Mesenchymal stem cell (in vitro differentiated cells and primary cell): ENCODE data around the gene HTT.

Experiments
- DNase-seq: peaks from one replicate; pipeline ENCODE4 v3.0.0-alpha.2; 2013
- H2AFZ ChIP-seq: one replicate; pipeline ENCODE4 v1.6.1; 2013; ENCODE audit warnings: low read depth, mild to moderate bottlenecking, control low read depth, inconsistent platforms, low read length, moderate library complexity
- H2AK5ac ChIP-seq: 2 replicates; pipeline ENCODE4 v1.6.1; 2013; ENCODE audit warnings: low read length, moderate library complexity, mild to moderate bottlenecking, inconsistent platforms; ENCODE audit not compliant: severe bottlenecking
- H2BK120ac ChIP-seq: one replicate; pipeline ENCODE4 v1.6.1; 2013; ENCODE audit warnings: low read depth, mild to moderate bottlenecking, inconsistent platforms, low read length, moderate library complexity
- H2BK12ac ChIP-seq, 2 experiments: one replicate each; pipeline ENCODE4 v1.6.1; 2013; ENCODE audit warnings: inconsistent platforms in 2 of 2, low read length in 2 of 2, mild to moderate bottlenecking in 2 of 2, moderate library complexity in 2 of 2, control low read depth in 1 of 2
- H2BK15ac ChIP-seq: one replicate; pipeline ENCODE4 v1.6.1; 2013; ENCODE audit warnings: mild to moderate bottlenecking, low read depth, inconsistent platforms; ENCODE audit not compliant: poor library complexity, severe bottlenecking
- H2BK5ac ChIP-seq: 2 replicates; pipeline ENCODE4 v1.6.1; 2013; ENCODE audit warnings: low read depth, mild to moderate bottlenecking, low read length, control low read depth, inconsistent platforms; ENCODE audit not compliant: poor library complexity, severe bottlenecking
- H3K14ac ChIP-seq, 2 experiments: one replicate each; pipeline ENCODE4 v1.6.1; 2013; ENCODE audit warnings: inconsistent platforms in 2 of 2, low read length in 2 of 2, control low read depth in 1 of 2, mild to moderate bottlenecking in 1 of 2, moderate library complexity in 1 of 2
- H3K18ac ChIP-seq, 2 experiments: one replicate each; pipeline ENCODE4 v1.6.1; 2013; ENCODE audit warnings: inconsistent platforms in 2 of 2, low read length in 2 of 2, control low read depth in 1 of 2, low read depth in 1 of 2, mild to moderate bottlenecking in 1 of 2
- H3K23ac ChIP-seq, 2 experiments: one replicate each; pipeline ENCODE4 v1.6.1; 2013; ENCODE audit warnings: inconsistent platforms in 2 of 2, low read length in 2 of 2, mild to moderate bottlenecking in 2 of 2, moderate library complexity in 2 of 2, control low read depth in 1 of 2
- H3K27ac ChIP-seq: 2 replicates; pipeline ENCODE4 v1.5.1; 2013; ENCODE audit warnings: mild to moderate bottlenecking, moderate library complexity, low read length, control low read depth, inconsistent platforms; ENCODE audit not compliant: poor library complexity, severe bottlenecking
- H3K27me3 ChIP-seq, 2 experiments: 2 replicates each; pipeline versions ENCODE4 v1.6.1 to v1.7.0; 2013; ENCODE audit warnings: low read length in 2 of 2, mild to moderate bottlenecking in 2 of 2, moderate library complexity in 2 of 2, control low read depth in 1 of 2, inconsistent platforms in 1 of 2; ENCODE audit not compliant: control insufficient read depth in 1 of 2, insufficient read depth in 1 of 2
- H3K36me3 ChIP-seq, 2 experiments: 2 replicates each; pipeline versions ENCODE4 v1.6.1 to v1.7.0; 2013; ENCODE audit warnings: low read length in 2 of 2, control low read depth in 1 of 2, inconsistent platforms in 1 of 2, low read depth in 1 of 2, mild to moderate bottlenecking in 1 of 2; ENCODE audit not compliant: insufficient read depth in 2 of 2, control insufficient read depth in 1 of 2
- H3K4ac ChIP-seq, 2 experiments: one replicate each; pipeline ENCODE4 v1.6.1; 2013; ENCODE audit warnings: inconsistent platforms in 2 of 2, low read length in 2 of 2, mild to moderate bottlenecking in 2 of 2, moderate library complexity in 2 of 2, control low read depth in 1 of 2, low read depth in 1 of 2
- H3K4me1 ChIP-seq: 2 replicates; pipeline ENCODE4 v1.6.1; 2013; ENCODE audit warnings: low read depth, low read length, control low read depth; ENCODE audit not compliant: control insufficient read depth, insufficient read depth
- H3K4me2 ChIP-seq: 2 replicates; pipeline ENCODE4 v1.6.1; 2013; ENCODE audit warnings: low read length, mild to moderate bottlenecking, inconsistent platforms; ENCODE audit not compliant: poor library complexity, severe bottlenecking
- H3K4me3 ChIP-seq, 2 experiments: 2 replicates each; pipeline versions ENCODE4 v1.5.1 to v1.7.0; 2013; ENCODE audit warnings: low read length in 2 of 2, mild to moderate bottlenecking in 2 of 2, control low read depth in 1 of 2, low read depth in 1 of 2; ENCODE audit not compliant: insufficient read depth in 1 of 2
- H3K79me1 ChIP-seq: replicated peaks from 2 replicates; pipeline ENCODE4 v1.6.1; 2013; ENCODE audit warnings: mild to moderate bottlenecking, control low read depth, low read length, inconsistent platforms; ENCODE audit not compliant: poor library complexity, severe bottlenecking
- H3K9ac ChIP-seq: 2 replicates; pipeline ENCODE4 v1.7.0; 2013; ENCODE audit warnings: mild to moderate bottlenecking, low read length, moderate library complexity
- H3K9me3 ChIP-seq: 2 replicates; pipeline ENCODE4 v1.7.0; 2013; ENCODE audit warnings: mild to moderate bottlenecking, low read length; ENCODE audit not compliant: control insufficient read depth
- H4K8ac ChIP-seq: one replicate; pipeline ENCODE4 v1.6.1; 2013; ENCODE audit warnings: inconsistent platforms, mild to moderate bottlenecking, low read length, moderate library complexity
- H4K91ac ChIP-seq: one replicate; pipeline ENCODE4 v1.6.1; 2013; ENCODE audit warnings: mild to moderate bottlenecking, low read length, inconsistent platforms
- WGBS: methylation state at CpG from one replicate; pipeline ENCODE4 v1.1.7; 2013; ENCODE audit warnings: mixed read lengths; 5-methylcytosine and 5-hydroxymethylcytosine counted together

The HTT gene

DNA sequence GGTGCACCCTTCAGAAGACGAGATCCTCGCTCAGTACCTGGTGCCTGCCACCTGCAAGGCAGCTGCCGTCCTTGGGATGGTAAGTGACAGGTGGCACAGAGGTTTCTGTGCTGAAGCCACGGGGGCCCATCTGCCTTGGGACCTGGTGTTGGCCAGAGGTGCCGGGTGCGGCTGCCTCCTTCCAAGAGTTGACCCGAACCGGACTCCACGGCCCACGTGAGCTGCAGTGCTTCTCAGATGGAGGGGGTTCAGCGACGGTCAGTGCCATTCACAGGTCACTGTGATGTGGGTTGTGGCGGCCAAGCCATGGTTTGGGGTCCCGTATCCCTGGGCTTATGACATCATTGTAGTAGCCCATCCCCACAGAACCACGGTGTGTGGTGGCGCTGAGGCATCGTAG is 155.5 kb downstream of the HTT start:
- Histone ChIP-seq H3K79me1 (peaks cover 2% of the 10 kb centered on the region), H4K91ac (no peak overlapping the region), H3K4me3 (no peak overlapping the region), H2BK120ac (no peak overlapping the region), H3K4me1 (peaks cover 2% of the 10 kb centered on the region), H3K27ac (no peak overlapping the region), H2AFZ (no peak overlapping the region), H2BK15ac (no peak overlapping the region), H3K27me3 (no peaks in the 10 kb centered on the region), H3K4me2 (no peak overlapping the region), H4K8ac (no peak overlapping the region), H2BK5ac (no peak overlapping the region), H2AK5ac (no peak overlapping the region), H3K4ac (no peak overlapping the region), H3K9me3 (no peaks in the 10 kb centered on the region), H3K18ac (no peak overlapping the region), H3K23ac (no peak overlapping the region), H3K36me3 (peaks cover 90% of the 10 kb centered on the region in 2 experiments), H3K9ac (no peak overlapping the region), H3K14ac (no peak overlapping the region), H2BK12ac (no peak overlapping the region)
- 98% methylated on average over 17 of the region's 17 CpGs for WGBS
- no peak for DNase-seq

DNA sequence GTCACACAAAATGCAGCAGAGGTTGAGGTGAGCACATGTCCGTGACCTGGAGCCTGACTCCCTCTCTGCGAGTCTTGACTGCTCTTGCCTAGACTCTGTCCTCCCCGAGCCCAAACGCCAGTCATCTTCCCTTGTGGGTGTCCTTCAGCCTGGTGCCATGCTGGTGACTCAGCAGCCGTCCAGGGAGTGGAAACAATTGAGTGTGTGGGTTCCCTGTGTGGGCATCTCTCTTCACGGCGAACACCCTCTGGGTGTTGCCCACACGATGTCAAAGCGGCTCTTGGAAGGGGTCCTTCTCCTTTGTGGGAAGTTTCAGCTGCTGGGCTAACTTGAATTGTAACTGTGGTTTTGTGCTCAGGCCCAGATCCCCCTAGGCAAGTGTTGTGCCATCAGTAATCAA is 157.0 kb downstream of the HTT start:
- Histone ChIP-seq H3K27me3 (no peaks in the 10 kb centered on the region), H2BK120ac (no peak overlapping the region)
- 93% methylated on average over 9 of the region's 9 CpGs for WGBS

DNA sequence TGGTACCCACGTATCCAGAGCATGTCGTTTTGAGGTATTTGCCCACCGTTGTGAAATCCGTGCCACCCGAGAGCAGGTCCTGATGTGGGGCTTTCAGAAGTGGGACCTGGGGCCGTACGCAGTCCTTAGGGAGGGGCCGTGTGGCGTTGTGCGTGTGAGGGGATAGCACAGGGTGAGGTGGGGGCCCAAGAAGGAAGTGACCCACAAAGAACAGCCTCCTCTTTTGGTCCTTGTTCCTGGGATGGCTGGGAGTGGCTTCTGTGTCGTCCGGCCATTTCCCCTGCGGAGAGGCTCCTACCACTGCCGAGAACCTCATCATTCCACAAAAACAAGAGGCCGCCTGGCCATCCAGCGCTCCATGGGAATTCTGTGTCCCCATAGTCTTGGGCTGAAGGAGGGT is 157.5 kb downstream of the HTT start:
- Histone ChIP-seq H2AK5ac (no peak overlapping the region), H3K9me3 (no peaks in the 10 kb centered on the region), H2BK15ac (no peak overlapping the region), H3K4me2 (no peak overlapping the region), H4K8ac (no peak overlapping the region), H3K4me3 (no peak overlapping the region), H3K36me3 (peaks cover 90 to 93% of the 10 kb centered on the region in 2 experiments), H3K18ac (no peak overlapping the region), H3K79me1 (peaks cover 2% of the 10 kb centered on the region), H3K23ac (no peak overlapping the region), H2BK5ac (no peak overlapping the region), H3K4ac (no peak overlapping the region), H3K4me1 (peaks cover 2% of the 10 kb centered on the region), H2BK120ac (no peak overlapping the region), H3K27me3 (no peaks in the 10 kb centered on the region), H3K27ac (no peak overlapping the region), H3K9ac (no peak overlapping the region), H2AFZ (no peak overlapping the region), H2BK12ac (no peak overlapping the region), H4K91ac (no peak overlapping the region), H3K14ac (no peak overlapping the region)
- 97% methylated on average over 16 of the region's 16 CpGs for WGBS
- no peak for DNase-seq

More for the DNA sequence above, 157.0 kb downstream of the HTT start:
- H2BK5ac ChIP-seq = no peak overlapping the region
- H3K18ac ChIP-seq = no peak overlapping the region
- DNase-seq = no peak
- H3K79me1 ChIP-seq = peaks cover 2% of the 10 kb centered on the region
- H2BK15ac ChIP-seq = no peak overlapping the region
- H3K4me1 ChIP-seq = peaks cover 2% of the 10 kb centered on the region
- H3K23ac ChIP-seq = no peak overlapping the region
- no peak overlapping the region for H3K4me2 ChIP-seq
- no peak overlapping the region for H3K27ac ChIP-seq
- no peak overlapping the region for H3K4me3 ChIP-seq
- no peak overlapping the region for H2AK5ac ChIP-seq
- no peak overlapping the region for H4K8ac ChIP-seq
- H3K9ac ChIP-seq = no peak overlapping the region
- no peak overlapping the region for H2AFZ ChIP-seq
- no peak overlapping the region for H3K4ac ChIP-seq
- H4K91ac ChIP-seq = peak overlapping the region; percentile 8
- H3K14ac ChIP-seq = no peak overlapping the region
- no peaks in the 10 kb centered on the region for H3K9me3 ChIP-seq
- peaks cover 91 to 92% of the 10 kb centered on the region in 2 experiments for H3K36me3 ChIP-seq
- no peak overlapping the region for H2BK12ac ChIP-seq

- Histone ChIP-seq H3K36me3 (peaks cover 95% of the 10 kb centered on the region in 2 experiments), H3K18ac (no peak overlapping the region), H2BK15ac (no peak overlapping the region), H2BK5ac (no peak overlapping the region), H3K4me2 (no peak overlapping the region), H3K23ac (no peak overlapping the region), H2BK120ac (no peak overlapping the region), H3K9me3 (no peaks in the 10 kb centered on the region), H2AK5ac (no peak overlapping the region), H3K27me3 (no peaks in the 10 kb centered on the region), H3K14ac (no peak overlapping the region), H2BK12ac (no peak overlapping the region), H3K79me1 (peaks cover 4% of the 10 kb centered on the region), H4K91ac (no peak overlapping the region), H3K4ac (no peak overlapping the region), H4K8ac (no peak overlapping the region), H3K27ac (no peak overlapping the region), H3K4me1 (peaks cover 3% of the 10 kb centered on the region), H3K4me3 (no peak overlapping the region), H3K9ac (no peak overlapping the region), H2AFZ (no peak overlapping the region)
- WGBS = 96% methylated on average over 15 of the region's 15 CpGs
- no peak for DNase-seq
These were observed 158.4 kb downstream of the HTT start for GRCh38 chr4:3232871-3233271.
